OCI-LY7 (cell line): ENCODE results near the gene ELMO1.

Experiments
- EZH2phosphoT487 ChIP-seq: fragments of 200-600 bp; sonication (generic); IDR thresholded peaks from 2 replicates; pipeline ENCODE4 v1.6.1; 2018; ENCODE audit warnings: low read depth, borderline replicate concordance, mild to moderate bottlenecking, mixed run types, antibody characterized with exemption, low read length, moderate library complexity, mixed read lengths
- TF ChIP-seq, protein P1 (sequence below): fragments of 200-600 bp; sonication (generic); conservative IDR thresholded peaks from 2 replicates; pipeline ENCODE4 v1.5.1; 2014; ENCODE audit warnings: mild to moderate bottlenecking, antibody characterized with exemption, low read length, moderate library complexity, mixed read lengths

DNA sequence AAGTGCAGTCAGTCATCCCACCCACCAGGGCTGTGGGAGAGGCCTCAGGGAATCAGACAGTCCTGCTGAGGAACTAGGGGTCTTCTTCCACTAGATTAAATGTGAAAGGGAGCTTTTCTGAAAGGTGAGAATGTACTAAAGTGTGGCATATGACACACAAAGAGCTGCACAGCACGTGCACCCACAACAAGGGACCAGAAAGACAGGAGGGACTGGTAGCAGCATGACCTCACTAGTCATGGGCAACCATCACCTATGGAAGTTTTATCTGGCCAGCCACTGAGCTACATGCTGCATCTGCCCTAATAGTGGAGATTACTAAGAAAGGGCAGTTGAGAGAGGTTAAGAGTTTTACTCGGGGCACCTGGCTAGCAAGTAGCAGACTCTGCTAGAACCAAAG lies 519.9 kb downstream of the ELMO1 start:
- no peak for TF ChIP-seq EZH2phosphoT487
- TF ChIP-seq, protein P1, sequence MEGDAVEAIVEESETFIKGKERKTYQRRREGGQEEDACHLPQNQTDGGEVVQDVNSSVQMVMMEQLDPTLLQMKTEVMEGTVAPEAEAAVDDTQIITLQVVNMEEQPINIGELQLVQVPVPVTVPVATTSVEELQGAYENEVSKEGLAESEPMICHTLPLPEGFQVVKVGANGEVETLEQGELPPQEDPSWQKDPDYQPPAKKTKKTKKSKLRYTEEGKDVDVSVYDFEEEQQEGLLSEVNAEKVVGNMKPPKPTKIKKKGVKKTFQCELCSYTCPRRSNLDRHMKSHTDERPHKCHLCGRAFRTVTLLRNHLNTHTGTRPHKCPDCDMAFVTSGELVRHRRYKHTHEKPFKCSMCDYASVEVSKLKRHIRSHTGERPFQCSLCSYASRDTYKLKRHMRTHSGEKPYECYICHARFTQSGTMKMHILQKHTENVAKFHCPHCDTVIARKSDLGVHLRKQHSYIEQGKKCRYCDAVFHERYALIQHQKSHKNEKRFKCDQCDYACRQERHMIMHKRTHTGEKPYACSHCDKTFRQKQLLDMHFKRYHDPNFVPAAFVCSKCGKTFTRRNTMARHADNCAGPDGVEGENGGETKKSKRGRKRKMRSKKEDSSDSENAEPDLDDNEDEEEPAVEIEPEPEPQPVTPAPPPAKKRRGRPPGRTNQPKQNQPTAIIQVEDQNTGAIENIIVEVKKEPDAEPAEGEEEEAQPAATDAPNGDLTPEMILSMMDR = no peak
